GM13976 (cell line): Measurements from ENCODE around the gene PERM1.

Source experiments
- DNase-seq: peaks from one replicate; pipeline ENCODE4 v3.0.0; 2012; ENCODE audit warnings: low spot score
- CTCF ChIP-seq: IDR thresholded peaks from 2 replicates; pipeline ENCODE4 v1.5.1; 2012; ENCODE audit warnings: borderline replicate concordance, mild to moderate bottlenecking; ENCODE audit not compliant: insufficient read depth; ENCODE audit errors: extremely low read depth, missing control alignments, control extremely low read depth
- in situ Hi-C: fragments of 300-500 bp; cut with MboI; formaldehyde crosslinking; loops from one replicate; pipeline ENCODE4 v1.12.0; 2022; ENCODE audit warnings: low sequenced_read_pairs, mixed read lengths, inconsistent platforms; ENCODE audit not compliant: unreplicated experiment

PERM1 gene

GRCh38 chr1:954927-955326 lies 27.0 kb downstream of the PERM1 start:
- in situ Hi-C loops = no loop called here

GRCh38 chr1:953524-954320 lies 28.2 kb downstream of the PERM1 start:
- no peak for DNase-seq
- TF ChIP-seq CTCF = no peak
- in situ Hi-C loops = no loop called here

More at GRCh38 chr1:954927-955326, 27.0 kb downstream of the PERM1 start:
- no peak for DNase-seq
- TF ChIP-seq CTCF = no peak

- DNase-seq = no peak
- no peak for TF ChIP-seq CTCF
- in situ Hi-C loops = no loop called here
Measured at GRCh38 chr1:952603-953002, 29.3 kb downstream of the PERM1 start.

- in situ Hi-C loops = no loop called here
- TF ChIP-seq CTCF = no peak
- DNase-seq = no peak
Measured at GRCh38 chr1:952201-952600, 29.7 kb downstream of the PERM1 start.

- no peak for DNase-seq
- in situ Hi-C loops = no loop called here
- TF ChIP-seq CTCF = no peak
Measured at GRCh38 chr1:951364-951763, 30.5 kb downstream of the PERM1 start.

GRCh38 chr1:950881-951280 lies 31.0 kb downstream of the PERM1 start:
- in situ Hi-C loops = no loop called here
- no peak for TF ChIP-seq CTCF
- no peak for DNase-seq
